ENCODE measurements around the gene SLC30A5.
"Not testable (repeated sequence)": the region's sequence is repeated elsewhere in the genome, so short reads cannot be mapped to it uniquely, and the experiment has no call there.

Gene SLC30A5

GRCh38 chr5:69103521-69103920, 9.7 kb downstream of the SLC30A5 start:
- Histone ChIP-seq H3K27me3 (ENCODE audit: insufficient read depth, low read length) (no peaks in the 10 kb centered on the region), H3K36me3 (ENCODE audit: insufficient read depth, low read length) (peaks cover 22% of the 10 kb centered on the region), H2AFZ (ENCODE audit: low read length, unreplicated experiment) (no peak overlapping the region), H3K4me1 (ENCODE audit: control insufficient read depth, insufficient read depth, low read length, unreplicated experiment) (no peaks in the 10 kb centered on the region), H3K4me3 (ENCODE audit: low read depth, low read length) (no peak overlapping the region), H3K27ac (ENCODE audit: low read depth, low read length) (no peak overlapping the region), H3K79me2 (ENCODE audit: control insufficient read depth, insufficient read depth, low read length, unreplicated experiment) (peaks cover 21% of the 10 kb centered on the region)

- Histone ChIP-seq H3K27me3 (ENCODE audit: insufficient read depth, low read length) (no peaks in the 10 kb centered on the region), H3K4me1 (ENCODE audit: control insufficient read depth, insufficient read depth, low read length, unreplicated experiment) (no peaks in the 10 kb centered on the region), H3K4me3 (ENCODE audit: low read depth, low read length) (no peak overlapping the region), H3K36me3 (ENCODE audit: insufficient read depth, low read length) (peaks cover 42% of the 10 kb centered on the region), H3K27ac (ENCODE audit: low read depth, low read length) (no peak overlapping the region), H3K79me2 (ENCODE audit: control insufficient read depth, insufficient read depth, low read length, unreplicated experiment) (no peaks in the 10 kb centered on the region), H2AFZ (ENCODE audit: low read length, unreplicated experiment) (no peak overlapping the region)
Observed at GRCh38 chr5:69105996-69106906, 12.4 kb downstream of the SLC30A5 start.

GRCh38 chr5:69108367-69108766, 14.6 kb downstream of the SLC30A5 start:
- not testable (repeated sequence) for H3K4me3 ChIP-seq (ENCODE audit: low read depth, low read length); H3K4me1 ChIP-seq (ENCODE audit: control insufficient read depth, insufficient read depth, low read length, unreplicated experiment); H3K27me3 ChIP-seq (ENCODE audit: insufficient read depth, low read length); H3K27ac ChIP-seq (ENCODE audit: low read depth, low read length); H2AFZ ChIP-seq (ENCODE audit: low read length, unreplicated experiment); H3K79me2 ChIP-seq (ENCODE audit: control insufficient read depth, insufficient read depth, low read length, unreplicated experiment)
- H3K36me3 ChIP-seq (ENCODE audit: insufficient read depth, low read length) = peaks cover 42% of the 10 kb centered on the region

- Histone ChIP-seq H3K4me3 (ENCODE audit: low read depth, low read length) (no peak overlapping the region), H3K27ac (ENCODE audit: low read depth, low read length) (no peak overlapping the region), H3K79me2 (ENCODE audit: control insufficient read depth, insufficient read depth, low read length, unreplicated experiment) (no peaks in the 10 kb centered on the region), H2AFZ (ENCODE audit: low read length, unreplicated experiment) (no peak overlapping the region), H3K4me1 (ENCODE audit: control insufficient read depth, insufficient read depth, low read length, unreplicated experiment) (peaks cover 3% of the 10 kb centered on the region), H3K36me3 (ENCODE audit: insufficient read depth, low read length) (peaks cover 34% of the 10 kb centered on the region), H3K27me3 (ENCODE audit: insufficient read depth, low read length) (no peaks in the 10 kb centered on the region)
Observed at GRCh38 chr5:69113851-69114250, 20.0 kb downstream of the SLC30A5 start.

- Histone ChIP-seq H3K27ac (ENCODE audit: low read depth, low read length) (no peak overlapping the region), H3K79me2 (ENCODE audit: control insufficient read depth, insufficient read depth, low read length, unreplicated experiment) (no peaks in the 10 kb centered on the region), H2AFZ (ENCODE audit: low read length, unreplicated experiment) (no peak overlapping the region), H3K27me3 (ENCODE audit: insufficient read depth, low read length) (no peaks in the 10 kb centered on the region), H3K4me1 (ENCODE audit: control insufficient read depth, insufficient read depth, low read length, unreplicated experiment) (peaks cover 3% of the 10 kb centered on the region), H3K36me3 (ENCODE audit: insufficient read depth, low read length) (peaks cover 19% of the 10 kb centered on the region), H3K4me3 (ENCODE audit: low read depth, low read length) (no peak overlapping the region)
Observed at GRCh38 chr5:69115526-69115925, 21.7 kb downstream of the SLC30A5 start.

GRCh38 chr5:69129413-69129812, 35.6 kb downstream of the SLC30A5 start:
- Histone ChIP-seq H3K79me2 (ENCODE audit: control insufficient read depth, insufficient read depth, low read length, unreplicated experiment) (no peaks in the 10 kb centered on the region), H3K27me3 (ENCODE audit: insufficient read depth, low read length) (no peaks in the 10 kb centered on the region), H3K4me3 (ENCODE audit: low read depth, low read length) (no peak overlapping the region), H3K4me1 (ENCODE audit: control insufficient read depth, insufficient read depth, low read length, unreplicated experiment) (peaks cover 3% of the 10 kb centered on the region), H2AFZ (ENCODE audit: low read length, unreplicated experiment) (no peak overlapping the region), H3K27ac (ENCODE audit: low read depth, low read length) (peak overlapping the region; percentile 41), H3K36me3 (ENCODE audit: insufficient read depth, low read length) (peaks cover 10% of the 10 kb centered on the region; the same call in 1 of the 2 replicates)

GRCh38 chr5:69130241-69130640, 36.4 kb downstream of the SLC30A5 start:
- Histone ChIP-seq H2AFZ (ENCODE audit: low read length, unreplicated experiment) (no peak overlapping the region), H3K79me2 (ENCODE audit: control insufficient read depth, insufficient read depth, low read length, unreplicated experiment) (no peaks in the 10 kb centered on the region), H3K27ac (ENCODE audit: low read depth, low read length) (no peak overlapping the region), H3K4me1 (ENCODE audit: control insufficient read depth, insufficient read depth, low read length, unreplicated experiment) (peaks cover 3% of the 10 kb centered on the region), H3K27me3 (ENCODE audit: insufficient read depth, low read length) (no peaks in the 10 kb centered on the region), H3K4me3 (ENCODE audit: low read depth, low read length) (no peak overlapping the region), H3K36me3 (ENCODE audit: insufficient read depth, low read length) (peaks cover 10% of the 10 kb centered on the region; the same call in 1 of the 2 replicates)

GRCh38 chr5:69131304-69131703, 37.5 kb downstream of the SLC30A5 start:
- Histone ChIP-seq H3K36me3 (ENCODE audit: insufficient read depth, low read length) (peaks cover 10% of the 10 kb centered on the region; the same call in 1 of the 2 replicates), H3K27me3 (ENCODE audit: insufficient read depth, low read length) (no peaks in the 10 kb centered on the region), H3K79me2 (ENCODE audit: control insufficient read depth, insufficient read depth, low read length, unreplicated experiment) (no peaks in the 10 kb centered on the region), H3K4me3 (ENCODE audit: low read depth, low read length) (no peak overlapping the region), H2AFZ (ENCODE audit: low read length, unreplicated experiment) (no peak overlapping the region), H3K4me1 (ENCODE audit: control insufficient read depth, insufficient read depth, low read length, unreplicated experiment) (peaks cover 3% of the 10 kb centered on the region), H3K27ac (ENCODE audit: low read depth, low read length) (no peak overlapping the region)

GRCh38 chr5:69134126-69134525, 40.3 kb downstream of the SLC30A5 start:
- Histone ChIP-seq H3K4me3 (ENCODE audit: low read depth, low read length) (no peak overlapping the region), H2AFZ (ENCODE audit: low read length, unreplicated experiment) (no peak overlapping the region), H3K36me3 (ENCODE audit: insufficient read depth, low read length) (no peaks in the 10 kb centered on the region)

GRCh38 chr5:69136293-69136692, 42.5 kb downstream of the SLC30A5 start:
- Histone ChIP-seq H3K4me3 (ENCODE audit: low read depth, low read length) (no peak overlapping the region), H2AFZ (ENCODE audit: low read length, unreplicated experiment) (no peak overlapping the region), H3K27me3 (ENCODE audit: insufficient read depth, low read length) (no peaks in the 10 kb centered on the region), H3K36me3 (ENCODE audit: insufficient read depth, low read length) (0 out of 2 replicates have a peak, but pooled peaks cover 3% of the 10 kb centered on the region), H3K27ac (ENCODE audit: low read depth, low read length) (no peak overlapping the region), H3K79me2 (ENCODE audit: control insufficient read depth, insufficient read depth, low read length, unreplicated experiment) (no peaks in the 10 kb centered on the region), H3K4me1 (ENCODE audit: control insufficient read depth, insufficient read depth, low read length, unreplicated experiment) (no peaks in the 10 kb centered on the region)

More at GRCh38 chr5:69134126-69134525, 40.3 kb downstream of the SLC30A5 start:
- no peaks in the 10 kb centered on the region for H3K27me3 ChIP-seq (ENCODE audit: insufficient read depth, low read length)
- no peaks in the 10 kb centered on the region for H3K79me2 ChIP-seq (ENCODE audit: control insufficient read depth, insufficient read depth, low read length, unreplicated experiment)
- no peak overlapping the region for H3K27ac ChIP-seq (ENCODE audit: low read depth, low read length)
- H3K4me1 ChIP-seq (ENCODE audit: control insufficient read depth, insufficient read depth, low read length, unreplicated experiment) = peaks cover 2% of the 10 kb centered on the region

GRCh38 chr5:69137208-69137607, 43.4 kb downstream of the SLC30A5 start:
- H3K27me3 ChIP-seq (ENCODE audit: insufficient read depth, low read length); H3K79me2 ChIP-seq (ENCODE audit: control insufficient read depth, insufficient read depth, low read length, unreplicated experiment); H3K4me1 ChIP-seq (ENCODE audit: control insufficient read depth, insufficient read depth, low read length, unreplicated experiment); H3K36me3 ChIP-seq (ENCODE audit: insufficient read depth, low read length); H3K27ac ChIP-seq (ENCODE audit: low read depth, low read length); H3K4me3 ChIP-seq (ENCODE audit: low read depth, low read length); H2AFZ ChIP-seq (ENCODE audit: low read length, unreplicated experiment): not testable (repeated sequence)
